Fibroblast of the aortic adventitia (primary cell): ENCODE results near the gene RBM48. TPM values are rescaled to one million over a fixed set of nuclear protein-coding genes. Genes with fewer than 3 reads are reported as not detected.

Experiments used
- total RNA-seq: library from RNA; depleted of rRNA; stranded (reverse); fragments of >200 nt; gene quantifications from 2 replicates; pipeline ENCODE4 v1.2.3, GENCODE V29; 2012; ENCODE audit warnings: low replicate concordance

The RBM48 gene
- total RNA-seq, 1 donor: 12.3 TPM

Other genes starting within 250 kb of the RBM48 start
- gene GATAD1, start 81.3 kb upstream of the RBM48 start, total RNA-seq: 14.8 and 25.7 TPM in 2 replicates
- not detected in 2 replicates for gene ERVW-1, start 50.8 kb upstream of the RBM48 start, total RNA-seq
- gene PEX1, start 275 bp upstream of the RBM48 start, total RNA-seq: 7.5 and 22.3 TPM in 2 replicates
- gene FAM133B, start 61.6 kb downstream of the RBM48 start, total RNA-seq: 20.0 and 31.6 TPM in 2 replicates